Panc1 (cell line): ENCODE data around the gene STXBP4. TPM values are rescaled to one million over a fixed set of nuclear protein-coding genes. Genes with fewer than 3 reads are reported as not detected.

Source experiments
- ATAC-seq: fragments of 200-7000 bp; cut with Tn5 transposase; 2 replicates; pipeline ENCODE4 v1.9.1; 2020; ENCODE audit warnings: mild to moderate bottlenecking, moderate library complexity
- BruUV-seq: library from RNA; stranded (reverse); fragments of 400-500 nt; replicated peaks from 2 replicates; lab custom pipeline; 2021; lab: Mats Ljungman, UMichigan
- CTCF ChIA-PET: fragments of 300-600 bp; sonication (Branson Sonifier 250); formaldehyde crosslinking; loops from one replicate; lab custom pipeline; 2022; ENCODE audit warnings: antibody characterized with exemption; lab: Charles Lee
- POLR2A ChIA-PET: fragments of 300-600 bp; sonication (Branson Sonifier 250); formaldehyde crosslinking; loops from one replicate; lab custom pipeline; 2022; ENCODE audit warnings: antibody characterized with exemption; lab: Charles Lee
- DNase-seq: peaks from one replicate; pipeline ENCODE4 v3.0.0-alpha.2; 2010; ENCODE audit warnings: low read depth, low spot score
- H3K27ac ChIP-seq: 2 replicates; pipeline ENCODE4 v1.5.1; 2011; ENCODE audit warnings: mild to moderate bottlenecking, low read length, inconsistent platforms
- H3K27me3 ChIP-seq: fragments of 200-500 bp; sonication (Bioruptor generic); 2 replicates; pipeline ENCODE4 v1.6.0; 2014; ENCODE audit warnings: low read length, inconsistent platforms; ENCODE audit not compliant: control insufficient read depth, insufficient read depth
- H3K36me3 ChIP-seq: fragments of 200-500 bp; sonication (Bioruptor generic); 2 replicates; pipeline ENCODE4 v1.5.1; 2014; ENCODE audit warnings: inconsistent platforms, mild to moderate bottlenecking, low read length, moderate library complexity; ENCODE audit not compliant: control insufficient read depth, insufficient read depth
- H3K4me1 ChIP-seq: 2 replicates; pipeline ENCODE4 v1.5.1; 2011; ENCODE audit warnings: inconsistent platforms, mild to moderate bottlenecking, low read length, moderate library complexity; ENCODE audit not compliant: control insufficient read depth, insufficient read depth
- H3K4me3 ChIP-seq, 2 experiments: 2 replicates each; pipeline ENCODE4 v1.5.1; 2011 to 2012; ENCODE audit warnings: low read depth in 2 of 2, low read length in 2 of 2, mild to moderate bottlenecking in 2 of 2, inconsistent platforms in 1 of 2, moderate library complexity in 1 of 2
- H3K9me3 ChIP-seq: fragments of 200-500 bp; sonication (Bioruptor generic); 2 replicates; pipeline ENCODE4 v1.5.1; 2014; ENCODE audit warnings: low read depth, mild to moderate bottlenecking, inconsistent platforms, low read length, moderate library complexity; ENCODE audit not compliant: control insufficient read depth, insufficient read depth
- CTCF ChIP-seq: fragments of 450-650 bp; IDR thresholded peaks from 2 replicates; pipeline ENCODE4 v1.5.1; 2017; ENCODE audit warnings: mild to moderate bottlenecking
- POLR2AphosphoS5 ChIP-seq: IDR thresholded peaks from 2 replicates; pipeline ENCODE4 v1.6.1; 2012; ENCODE audit warnings: mild to moderate bottlenecking, low read depth, low read length, moderate library complexity
- REST ChIP-seq, 2 experiments: IDR thresholded peaks; 2 replicates each; pipeline ENCODE4 v1.6.1; 2011 to 2012; ENCODE audit warnings: low read depth in 2 of 2, control low read depth in 1 of 2, low read length in 1 of 2, mild to moderate bottlenecking in 1 of 2, moderate library complexity in 1 of 2; ENCODE audit not compliant: insufficient read depth in 1 of 2
- SIN3A ChIP-seq: IDR thresholded peaks from 2 replicates; pipeline ENCODE4 v1.6.1; 2012; ENCODE audit warnings: low read depth, mild to moderate bottlenecking, low read length, moderate library complexity, borderline replicate concordance; ENCODE audit not compliant: insufficient read depth
- TCF7L2 ChIP-seq: IDR thresholded peaks from 2 replicates; pipeline ENCODE4 v1.6.1; 2011; ENCODE audit warnings: mild to moderate bottlenecking, low read depth, low read length, inconsistent platforms
- in situ Hi-C: cut with HindIII; loops from 2 replicates; pipeline ENCODE4 v1.10.0; 2016; ENCODE audit warnings: low sequenced_read_pairs, low pct_unique_long_range_greater_than_20kb
- intact Hi-C: fragments of 100-400 bp; cut with micrococcal nuclease; formaldehyde crosslinking; loops from one replicate; pipeline ENCODE4 v1.10.0; 2022; ENCODE audit not compliant: unreplicated experiment
- total RNA-seq: library from RNA; stranded (reverse); gene quantifications from one replicate; pipeline ENCODE4 v1.2.1, GENCODE V29; 2021; ENCODE audit not compliant: unreplicated experiment

Gene STXBP4
- total RNA-seq, 1 experiment from 2014 or later: 12.8 TPM

GRCh38 chr17:55210292-55210691 is 241.7 kb downstream of the STXBP4 start:
- intact Hi-C loops: no loop called here
- Histone ChIP-seq H3K27ac (no peak overlapping the region), H3K27me3 (no peaks in the 10 kb centered on the region), H3K9me3 (no peaks in the 10 kb centered on the region), H3K4me3 (no peak overlapping the region), H3K36me3 (no peaks in the 10 kb centered on the region), H3K4me1 (no peaks in the 10 kb centered on the region)
- BruUV-seq: no TSS peak
- ChIA-PET POLR2A (no interaction called here), CTCF (no interaction called here)
- ATAC-seq: no peak
- DNase-seq: no peak
- TF ChIP-seq SIN3A: no peak
- TF ChIP-seq TCF7L2: no peak
- no peak for TF ChIP-seq REST (IDR thresholded peaks at IDR 0.05; ENCODE audit: insufficient read depth in 1 of 2, low read depth in 2 of 2, low read length in 1 of 2)
- TF ChIP-seq CTCF: no peak
- no peak for TF ChIP-seq POLR2AphosphoS5
- in situ Hi-C loops: no loop called here

- Histone ChIP-seq H3K4me1 (no peaks in the 10 kb centered on the region), H3K36me3 (no peaks in the 10 kb centered on the region), H3K27ac (no peak overlapping the region), H3K9me3 (no peaks in the 10 kb centered on the region), H3K27me3 (no peaks in the 10 kb centered on the region; the same call in 1 of the 2 replicates), H3K4me3 (no peak overlapping the region)
- intact Hi-C loops: no loop called here
- no peak for TF ChIP-seq SIN3A
- no peak for TF ChIP-seq TCF7L2
- TF ChIP-seq REST (IDR thresholded peaks at IDR 0.05; ENCODE audit: insufficient read depth in 1 of 2, low read depth in 2 of 2, low read length in 1 of 2): no peak
- no peak for TF ChIP-seq CTCF
- no peak for TF ChIP-seq POLR2AphosphoS5
- POLR2A ChIA-PET: no interaction called here
- no TSS peak for BruUV-seq
- CTCF ChIA-PET: interaction anchor here (0.6 kb wide), 1 partner anchor 495 kb away, joined by 3 read pairs; no protein-coding TSS in a partner anchor
- no peak for ATAC-seq
- no peak for DNase-seq
- in situ Hi-C loops: no loop called here
Measured at GRCh38 chr17:55212880-55213279, 244.3 kb downstream of the STXBP4 start.
